Endometrial microvascular endothelial cells (primary cell): ENCODE data around the gene HECTD4. TPM values are rescaled to one million over a fixed set of nuclear protein-coding genes. Genes with fewer than 3 reads are reported as not detected.
"Not testable (repeated sequence)": the region's sequence is repeated elsewhere in the genome, so short reads cannot be mapped to it uniquely, and the experiment has no call there.

Experiments used
- in situ Hi-C: cut with HindIII; loops from 2 replicates; pipeline ENCODE4 v1.10.0; 2017; ENCODE audit warnings: low sequenced_read_pairs, low pct_unique_long_range_greater_than_20kb; ENCODE audit errors: inconsistent ontology term
- total RNA-seq: library from RNA; depleted of rRNA; stranded (reverse); fragments of >200 nt; gene quantifications from one replicate; pipeline ENCODE4 v1.2.3, GENCODE V29; 2015; ENCODE audit errors: inconsistent ontology term

HECTD4 gene
- total RNA-seq, 1 donor from 2014 or later: 8.7 TPM

DNA sequence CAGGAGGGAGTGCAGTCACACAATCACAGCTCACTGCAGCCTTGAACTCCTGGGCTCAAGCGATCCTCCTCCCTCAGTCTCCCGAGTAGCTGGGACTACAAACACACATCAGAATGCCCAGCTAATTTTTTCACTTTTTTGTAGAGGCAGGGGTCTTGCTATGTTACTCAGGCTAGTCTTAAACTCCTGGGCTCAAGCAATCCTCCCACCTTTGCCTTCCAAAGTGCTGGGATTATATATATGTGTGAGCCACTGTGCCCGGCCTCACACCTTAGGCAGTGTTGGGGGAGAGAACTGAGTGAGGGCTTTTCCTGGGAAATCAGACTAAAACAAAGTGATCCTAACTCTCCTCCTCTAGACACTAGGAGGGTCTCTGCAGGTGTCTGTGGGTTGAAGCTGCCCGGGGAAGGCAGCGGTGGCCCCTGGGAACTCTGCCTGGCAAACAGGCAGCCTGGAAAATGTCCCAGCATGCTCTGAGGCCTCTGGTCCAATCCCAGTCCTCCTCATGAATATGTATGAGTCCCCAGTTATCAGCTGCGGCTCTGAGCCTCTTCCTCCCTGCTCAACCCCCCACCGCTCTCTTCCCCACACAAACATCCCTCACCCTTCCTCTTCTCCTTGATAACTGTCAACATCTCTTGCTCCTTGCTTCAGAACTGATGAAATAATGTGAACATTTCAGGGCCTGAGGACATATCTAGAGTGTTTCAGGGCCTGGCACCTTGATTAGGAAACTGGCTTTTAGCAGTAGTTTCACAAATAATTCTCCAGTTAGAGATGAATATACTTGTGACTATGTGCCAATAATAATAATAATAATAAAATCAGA, 265.8 kb downstream of the HECTD4 start:
- in situ Hi-C loops: no loop called here

DNA sequence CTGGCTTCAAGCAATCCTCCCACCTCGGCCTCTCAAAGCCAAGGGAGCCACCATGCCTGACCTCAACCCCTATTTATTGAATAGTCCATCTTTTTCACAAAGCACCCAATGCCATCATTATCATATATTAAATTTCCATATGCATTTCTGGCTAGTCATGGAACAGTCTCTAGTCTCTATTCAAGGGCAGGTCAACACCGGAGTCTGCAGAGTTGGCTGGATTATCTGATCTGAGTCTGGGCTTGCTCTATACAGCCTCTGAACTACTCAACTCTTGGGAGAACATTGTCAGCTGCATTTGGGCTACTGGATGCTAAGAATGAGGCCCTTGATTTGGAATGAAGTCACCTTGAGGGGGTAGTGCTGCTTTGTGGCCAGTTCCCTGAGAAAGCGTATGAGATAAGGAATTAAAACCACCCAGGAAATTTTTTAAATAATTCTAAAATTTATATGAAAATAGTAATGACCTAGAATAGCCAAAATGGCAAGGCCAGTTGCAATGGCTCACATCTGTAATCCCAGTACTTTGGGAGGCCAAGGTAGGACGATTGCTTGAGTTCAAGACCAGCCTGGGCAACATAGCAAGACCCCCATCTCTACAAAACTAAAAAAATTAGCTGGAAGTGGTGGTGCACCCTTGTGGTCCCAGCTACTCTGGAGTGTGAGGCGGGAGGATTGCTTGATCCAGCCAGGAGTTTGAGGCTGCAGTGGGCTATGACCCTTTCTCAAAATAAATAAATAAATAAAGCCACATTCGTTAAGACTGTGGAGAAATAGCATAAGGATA, 266.8 kb downstream of the HECTD4 start:
- in situ Hi-C loops: no loop called here

DNA sequence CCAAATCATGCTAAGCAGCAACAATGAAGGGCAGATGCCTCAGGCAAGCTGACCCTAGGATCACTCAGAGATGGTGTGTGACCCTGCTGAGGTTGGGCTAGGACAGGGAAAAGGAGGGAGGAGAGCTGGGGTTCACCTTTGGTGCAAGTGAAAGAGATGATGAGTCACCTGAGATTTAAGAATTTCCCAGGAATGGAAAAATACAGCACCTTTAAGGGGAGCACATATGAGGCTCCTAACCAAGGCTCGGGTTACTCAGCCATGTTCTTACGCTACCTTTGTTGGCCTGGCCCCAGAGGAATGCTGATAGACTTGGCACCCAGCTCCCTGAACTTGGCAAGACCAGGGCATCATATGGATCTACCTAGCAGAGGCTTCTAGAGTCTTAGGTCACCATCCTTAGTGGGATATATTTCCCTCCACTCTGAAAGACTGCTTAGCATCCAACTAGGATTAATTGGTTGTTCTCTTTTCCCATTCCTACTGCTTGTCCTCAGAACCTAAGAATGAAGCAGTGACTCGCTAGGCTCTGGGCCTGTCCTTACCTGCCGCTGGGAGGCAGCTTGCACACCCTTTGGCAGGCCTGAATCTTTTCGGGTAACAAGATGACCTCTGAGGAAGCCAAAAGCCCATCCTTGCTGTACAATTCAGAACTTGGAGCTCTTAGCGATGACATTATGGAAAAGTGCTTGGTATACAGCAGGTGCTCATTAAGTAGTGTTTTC, 269.7 kb downstream of the HECTD4 start:
- in situ Hi-C loops: no loop called here

DNA sequence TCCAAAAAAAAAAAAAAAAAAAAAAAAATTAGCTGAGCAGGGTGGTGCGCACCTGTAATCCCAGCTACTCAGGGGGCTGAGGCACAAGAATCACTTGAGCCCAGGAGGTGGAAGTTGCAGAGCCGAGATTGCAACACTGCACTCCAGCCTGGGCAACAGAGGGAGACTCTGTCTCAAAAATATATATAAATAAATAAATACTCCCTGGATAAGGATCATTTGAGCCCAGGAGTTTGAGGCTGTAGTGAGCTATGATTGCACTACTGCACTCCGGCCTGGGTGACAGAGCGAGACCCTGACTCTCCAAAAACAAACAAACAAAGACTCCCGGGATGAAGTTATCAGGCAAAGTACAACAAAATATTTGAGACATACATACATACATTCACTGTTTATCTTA, 270.3 kb downstream of the HECTD4 start:
- in situ Hi-C loops: no loop called here

DNA sequence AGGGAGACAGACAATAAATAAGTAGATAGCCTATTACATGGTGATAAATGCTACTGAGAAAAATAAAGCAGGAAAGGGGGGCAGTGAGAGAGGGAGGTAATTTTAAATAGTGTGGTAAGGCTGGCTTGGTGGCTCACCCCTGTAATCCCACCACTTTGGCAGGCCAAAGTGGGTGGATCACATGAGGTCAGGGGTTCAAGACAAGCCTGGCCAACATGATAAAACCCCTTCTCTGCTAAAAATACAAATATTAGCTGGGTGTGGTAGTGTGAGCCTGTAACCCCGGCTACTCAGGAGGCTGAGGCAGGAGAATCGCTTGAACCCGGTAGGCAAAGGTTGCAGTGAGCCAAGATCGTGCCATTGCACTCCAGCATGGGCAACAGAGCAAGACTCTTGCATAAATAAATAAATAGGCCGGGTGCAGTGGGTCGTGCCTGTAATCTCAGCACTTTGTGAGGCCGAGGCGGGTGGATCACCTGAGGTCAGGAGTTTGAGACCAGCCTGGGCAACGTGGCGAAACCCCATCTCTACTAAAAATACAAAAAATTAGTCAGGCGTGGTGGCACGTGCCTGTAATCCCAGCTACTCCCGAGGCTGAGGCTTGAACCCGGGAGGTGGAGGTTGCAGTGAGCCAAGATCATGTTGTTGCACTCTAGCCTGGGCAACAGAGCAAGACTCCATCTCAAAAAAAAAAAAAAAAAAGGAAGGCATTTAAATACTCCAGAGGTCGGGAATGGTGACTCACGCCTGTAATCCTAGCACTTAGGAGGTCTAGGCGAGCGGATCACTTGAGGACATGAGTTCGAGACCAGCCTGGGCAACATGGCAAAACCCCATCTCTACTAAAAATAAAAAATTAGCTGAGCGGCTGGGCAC, 271.2 kb downstream of the HECTD4 start:
- in situ Hi-C loops: not testable (repeated sequence)

Other genes with a start within 250 kb of the HECTD4 start
- 1,723 TPM for gene RPL6, start 27.2 kb upstream of the HECTD4 start, total RNA-seq
- gene PTPN11, start 36.5 kb upstream of the HECTD4 start, total RNA-seq: 76.1 TPM